Left ventricle myocardium inferior (tissue), 1 donor: ENCODE results near the gene NOD1. TPM values are rescaled to one million over a fixed set of nuclear protein-coding genes. Genes with fewer than 3 reads are reported as not detected.

Experiments used
- DNase-seq: peaks from one replicate; pipeline ENCODE4 v3.0.0-alpha.2; 2020
- H3K27ac ChIP-seq: fragments of 200-600 bp; replicated peaks from 2 replicates; pipeline ENCODE4 v1.8.0; 2021
- H3K27me3 ChIP-seq: fragments of 200-600 bp; 2 replicates; pipeline ENCODE4 v1.8.0; 2021; ENCODE audit warnings: low read depth
- H3K36me3 ChIP-seq: fragments of 200-600 bp; 2 replicates; pipeline ENCODE4 v1.8.0; 2021
- H3K4me1 ChIP-seq: fragments of 200-600 bp; 2 replicates; pipeline ENCODE4 v1.8.0; 2021
- H3K4me3 ChIP-seq: fragments of 200-600 bp; 2 replicates; pipeline ENCODE4 v1.8.0; 2021; ENCODE audit warnings: mild to moderate bottlenecking, moderate library complexity
- H3K9me3 ChIP-seq: fragments of 200-600 bp; replicated peaks from 2 replicates; pipeline ENCODE4 v1.8.0; 2021
- intact Hi-C: fragments of 100-400 bp; cut with micrococcal nuclease; formaldehyde crosslinking; loops from one replicate; pipeline ENCODE4 v1.11.0; 2022
- total RNA-seq: library from RNA; stranded (reverse); fragmentation: NEBNext Ultra II Directional; extraction: Animal tissue kit (Norgen Biotek cat#: 25700); gene quantifications from one replicate; pipeline ENCODE4 v1.2.1, GENCODE V29; 2021
- TF ChIP-seq, protein P1 (sequence below): fragments of 200-600 bp; IDR thresholded peaks from 2 replicates; pipeline ENCODE4 v1.8.0; 2021; ENCODE audit warnings: antibody characterized with exemption, mild to moderate bottlenecking, borderline replicate concordance
- donor health status: DM: no; HTN: yes; CAD: no; lungs with severe emphysema.

The NOD1 gene
- total RNA-seq, 1 donor from 2014 or later, result 7.0 TPM

DNA sequence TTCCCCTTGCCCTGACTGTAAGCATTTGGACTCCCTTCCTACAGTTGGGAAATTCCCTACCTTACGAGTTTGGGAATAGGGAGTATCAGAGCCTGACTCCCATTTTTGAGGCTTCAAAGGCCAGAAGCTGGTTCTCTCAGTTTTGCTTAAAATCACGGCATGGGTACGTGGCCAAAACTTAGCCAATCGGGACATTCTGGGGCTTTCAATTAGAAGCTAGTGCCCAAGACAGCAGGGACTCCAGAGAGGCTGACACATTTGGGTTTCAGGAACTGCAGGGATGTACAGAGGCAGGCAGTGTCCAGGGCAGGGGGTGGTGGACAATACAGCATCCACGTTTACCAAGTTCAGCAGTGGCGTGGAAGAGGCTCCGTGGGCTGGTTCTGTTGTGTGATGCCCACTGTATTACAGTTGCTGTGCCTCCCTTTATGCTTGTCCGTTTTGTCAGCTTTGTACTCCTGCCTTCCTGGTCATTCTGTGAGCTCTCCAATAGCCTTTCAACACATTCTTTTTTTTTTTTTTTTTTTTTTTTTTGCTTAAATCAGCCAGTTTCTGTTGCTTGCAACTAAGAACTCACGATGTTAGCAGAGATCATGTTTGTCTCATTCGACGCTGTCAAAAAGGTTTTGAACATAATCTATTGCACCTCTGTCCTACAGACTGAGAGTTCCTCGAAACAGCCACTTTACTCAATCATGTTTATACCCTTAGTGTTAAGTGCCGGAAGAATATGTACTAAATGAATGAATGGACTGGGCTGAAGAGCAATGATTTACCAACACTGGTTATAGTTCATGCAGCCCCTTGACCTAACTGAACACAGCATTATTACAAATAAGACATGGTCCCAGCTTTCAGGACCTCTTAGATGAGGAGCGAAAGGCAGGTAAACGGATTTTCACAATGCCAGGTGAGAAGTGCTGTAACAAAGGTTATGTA lies 25.0 kb upstream of the NOD1 start:
- Histone ChIP-seq H3K36me3 (no peaks in the 10 kb centered on the region), H3K9me3 (no peaks in the 10 kb centered on the region), H3K27ac (peak overlapping the region; percentile 91), H3K4me1 (peaks cover 28% of the 10 kb centered on the region), H3K27me3 (no peaks in the 10 kb centered on the region), H3K4me3 (peak overlapping the region; percentile 80)
- TF ChIP-seq, protein P1, sequence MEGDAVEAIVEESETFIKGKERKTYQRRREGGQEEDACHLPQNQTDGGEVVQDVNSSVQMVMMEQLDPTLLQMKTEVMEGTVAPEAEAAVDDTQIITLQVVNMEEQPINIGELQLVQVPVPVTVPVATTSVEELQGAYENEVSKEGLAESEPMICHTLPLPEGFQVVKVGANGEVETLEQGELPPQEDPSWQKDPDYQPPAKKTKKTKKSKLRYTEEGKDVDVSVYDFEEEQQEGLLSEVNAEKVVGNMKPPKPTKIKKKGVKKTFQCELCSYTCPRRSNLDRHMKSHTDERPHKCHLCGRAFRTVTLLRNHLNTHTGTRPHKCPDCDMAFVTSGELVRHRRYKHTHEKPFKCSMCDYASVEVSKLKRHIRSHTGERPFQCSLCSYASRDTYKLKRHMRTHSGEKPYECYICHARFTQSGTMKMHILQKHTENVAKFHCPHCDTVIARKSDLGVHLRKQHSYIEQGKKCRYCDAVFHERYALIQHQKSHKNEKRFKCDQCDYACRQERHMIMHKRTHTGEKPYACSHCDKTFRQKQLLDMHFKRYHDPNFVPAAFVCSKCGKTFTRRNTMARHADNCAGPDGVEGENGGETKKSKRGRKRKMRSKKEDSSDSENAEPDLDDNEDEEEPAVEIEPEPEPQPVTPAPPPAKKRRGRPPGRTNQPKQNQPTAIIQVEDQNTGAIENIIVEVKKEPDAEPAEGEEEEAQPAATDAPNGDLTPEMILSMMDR, result no peak
- no peak for DNase-seq
- intact Hi-C loops, result no loop called here

- TF ChIP-seq, protein P1, result no peak
- Histone ChIP-seq H3K27ac (no peak overlapping the region), H3K36me3 (peaks cover 1% of the 10 kb centered on the region), H3K27me3 (no peaks in the 10 kb centered on the region), H3K4me1 (peaks cover 28% of the 10 kb centered on the region), H3K9me3 (no peaks in the 10 kb centered on the region), H3K4me3 (peak overlapping the region; percentile 80)
- no peak for DNase-seq
- intact Hi-C loops, result no loop called here
Measured at GRCh38 chr7:30502470-30503251, 24.1 kb upstream of the NOD1 start.

DNA sequence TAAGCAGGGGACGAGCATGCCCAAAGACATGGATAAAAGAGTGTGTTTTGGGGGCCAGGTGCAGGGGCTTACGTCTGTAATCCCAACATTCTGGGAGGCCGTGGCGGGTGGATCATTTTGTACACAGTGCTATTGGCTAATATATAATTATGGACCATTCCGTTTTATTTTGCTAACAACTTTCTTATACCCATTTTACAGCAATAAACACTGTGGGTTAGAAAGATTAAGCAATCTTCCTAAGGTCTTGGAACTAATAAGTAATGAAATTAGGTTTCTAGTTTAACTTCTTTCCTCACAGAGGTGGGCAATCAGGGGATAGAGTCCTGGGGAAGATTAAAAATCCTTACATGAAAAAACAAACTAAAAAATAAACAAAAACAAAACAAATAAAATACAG lies 22.7 kb upstream of the NOD1 start:
- no peaks in the 10 kb centered on the region for H3K27me3 ChIP-seq
- intact Hi-C loops, result no loop called here
- H3K9me3 ChIP-seq, result no peaks in the 10 kb centered on the region
- peaks cover 28% of the 10 kb centered on the region for H3K4me1 ChIP-seq
- no peak overlapping the region for H3K4me3 ChIP-seq
- TF ChIP-seq, protein P1, result no peak
- DNase-seq, result no peak
- H3K27ac ChIP-seq, result no peak overlapping the region
- H3K36me3 ChIP-seq, result peaks cover 15% of the 10 kb centered on the region

DNA sequence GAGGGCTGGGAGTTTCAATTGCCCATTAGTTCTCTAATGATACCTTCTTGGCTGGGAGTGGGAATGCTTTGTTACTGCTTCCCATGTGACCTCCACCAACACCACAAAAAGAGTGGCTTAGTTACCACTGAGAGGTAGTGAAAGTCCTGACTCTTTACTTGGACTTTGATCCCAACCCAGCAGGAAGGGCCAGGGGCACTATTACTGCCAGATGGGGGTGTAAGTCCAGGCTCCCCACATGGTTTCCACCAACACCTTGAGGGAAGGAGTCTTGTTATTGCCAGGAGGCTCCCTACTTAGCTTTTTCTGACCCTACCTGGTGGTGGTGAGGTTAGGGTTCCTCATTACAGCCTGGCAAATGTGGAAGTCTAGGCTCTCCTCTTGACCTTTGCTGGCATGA lies 14.6 kb upstream of the NOD1 start:
- DNase-seq, result no peak
- no peaks in the 10 kb centered on the region for H3K4me1 ChIP-seq
- peaks cover 16% of the 10 kb centered on the region for H3K36me3 ChIP-seq
- TF ChIP-seq, protein P1, result no peak
- intact Hi-C loops, result no loop called here
- H3K4me3 ChIP-seq, result no peak overlapping the region
- H3K9me3 ChIP-seq, result peaks cover 18% of the 10 kb centered on the region
- H3K27me3 ChIP-seq, result no peaks in the 10 kb centered on the region
- H3K27ac ChIP-seq, result no peak overlapping the region

DNA sequence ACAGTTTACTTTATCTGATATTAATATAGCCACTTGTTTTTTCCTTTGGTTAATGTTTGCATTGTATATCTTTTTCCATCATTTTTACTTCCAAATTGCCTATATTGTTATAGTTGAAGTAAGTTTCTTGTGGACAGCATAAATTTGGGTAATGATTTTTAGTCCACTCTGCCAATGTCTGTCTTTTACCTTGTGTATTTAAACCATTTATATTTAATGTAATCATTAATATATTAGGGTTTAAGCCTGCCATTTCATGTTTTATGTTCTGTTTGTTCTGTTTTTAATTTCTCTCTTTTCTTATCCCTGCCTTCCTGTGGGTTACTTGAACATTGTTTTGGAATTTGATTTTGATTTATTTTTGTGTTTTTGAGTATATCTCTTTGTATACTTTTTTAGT lies 12.8 kb upstream of the NOD1 start:
- no peak overlapping the region for H3K4me3 ChIP-seq
- peaks cover 18% of the 10 kb centered on the region for H3K9me3 ChIP-seq
- no peak for DNase-seq
- no peaks in the 10 kb centered on the region for H3K27me3 ChIP-seq
- H3K36me3 ChIP-seq, result peaks cover 2% of the 10 kb centered on the region
- intact Hi-C loops, result no loop called here
- H3K4me1 ChIP-seq, result peaks cover 5% of the 10 kb centered on the region
- no peak overlapping the region for H3K27ac ChIP-seq
- TF ChIP-seq, protein P1, result no peak
